HepG2 (cell line): ENCODE data around the gene GABRR3. TPM values are rescaled to one million over a fixed set of nuclear protein-coding genes. Genes with fewer than 3 reads are reported as not detected.

Experiments
- ATAC-seq: fragments of 200-7000 bp; cut with Tn5 transposase; 3 replicates; pipeline ENCODE4 v1.9.1; 2020; ENCODE audit warnings: mild to moderate bottlenecking, moderate library complexity
- BruUV-seq: library from RNA; stranded (reverse); fragments of 400-500 nt; replicated peaks from 2 replicates; lab custom pipeline; 2021; lab: Mats Ljungman, UMichigan
- CTCF ChIA-PET: fragments of 300-600 bp; formaldehyde crosslinking; extraction: SDS; loops from one replicate; lab custom pipeline; 2021; ENCODE audit warnings: low total read pairs, inconsistent platforms, low intra/inter-chr PET ratio; lab: Yijun Ruan, JAX
- POLR2A ChIA-PET: fragments of 350-600 bp; sonication (Branson Sonifier 250); formaldehyde crosslinking; loops from one replicate; lab custom pipeline; 2020; ENCODE audit warnings: antibody characterized with exemption, inconsistent platforms; lab: Yijun Ruan, JAX
- DNase-seq: peaks from one replicate; pipeline ENCODE4 v3.0.0-alpha.2; 2015; ENCODE audit warnings: low spot score
- FAIRE-seq: peaks from 3 replicates; lab custom pipeline; 2011; peaks lifted over from hg19 to GRCh38; lab: Jason Lieb, UNC
- H2AFZ ChIP-seq: one replicate; pipeline ENCODE4 v1.6.1; 2011; ENCODE audit warnings: low read length, inconsistent platforms
- H3K27ac ChIP-seq: fragments of 300-600 bp; 3 replicates; pipeline ENCODE4 v1.8.0; 2011; ENCODE audit warnings: mixed run types, mild to moderate bottlenecking, mixed read lengths, low read length, inconsistent platforms; ENCODE audit not compliant: insufficient read depth; ENCODE audit errors: extremely low read length
- H3K27me3 ChIP-seq, 2 experiments: fragments of 200-600 bp in 1 of 2; 2 replicates in 1 of 2; 3 replicates in 1 of 2; pipeline versions ENCODE4 v1.6.0 to v1.8.0; 2011; ENCODE audit warnings: low read length in 2 of 2, mild to moderate bottlenecking in 2 of 2, moderate library complexity in 2 of 2, inconsistent platforms in 1 of 2; ENCODE audit not compliant: insufficient read depth in 2 of 2, control insufficient read depth in 1 of 2
- H3K36me3 ChIP-seq, 2 experiments: fragments of 200-600 bp in 1 of 2; replicated peaks in 1 of 2; 2 replicates in 1 of 2; 3 replicates in 1 of 2; pipeline versions ENCODE4 v1.5.1 to v1.8.0; 2011; ENCODE audit warnings: low read length in 2 of 2, inconsistent platforms in 1 of 2; ENCODE audit not compliant: insufficient read depth in 2 of 2, control insufficient read depth in 1 of 2
- H3K4me1 ChIP-seq: 2 replicates; pipeline ENCODE4 v1.5.1; 2012; ENCODE audit warnings: low read length, inconsistent platforms; ENCODE audit not compliant: insufficient read depth
- H3K4me2 ChIP-seq: 2 replicates; pipeline ENCODE4 v1.6.0; 2011; ENCODE audit warnings: low read depth, low read length, inconsistent platforms
- H3K4me3 ChIP-seq, 3 experiments: fragments of 200-600 bp in 1 of 3; sonication (generic), shearing (Covaris generic) in 1 of 3; replicated peaks in 1 of 3; 2 replicates each; pipeline ENCODE4 v1.5.1; 2011 to 2016; ENCODE audit warnings: low read length in 3 of 3, inconsistent platforms in 2 of 3, low read depth in 2 of 3, mild to moderate bottlenecking in 2 of 3, control low read depth in 1 of 3, mixed read lengths in 1 of 3; ENCODE audit not compliant: insufficient read depth in 1 of 3
- H3K79me2 ChIP-seq: one replicate; pipeline ENCODE4 v1.6.1; 2011; ENCODE audit warnings: low read length, inconsistent platforms; ENCODE audit not compliant: insufficient read depth
- H3K9ac ChIP-seq: 2 replicates; pipeline ENCODE4 v1.6.0; 2011; ENCODE audit warnings: mild to moderate bottlenecking, low read depth, low read length, inconsistent platforms; ENCODE audit not compliant: insufficient read depth
- H3K9me3 ChIP-seq: 2 replicates; pipeline ENCODE4 v1.5.1; 2012; ENCODE audit warnings: mild to moderate bottlenecking, low read length
- H4K20me1 ChIP-seq: 2 replicates; pipeline ENCODE4 v1.6.0; 2011; ENCODE audit warnings: inconsistent platforms, mild to moderate bottlenecking, low read length, moderate library complexity; ENCODE audit not compliant: insufficient read depth
- CEBPB ChIP-seq: IDR thresholded peaks from 2 replicates; pipeline ENCODE4 v1.6.1; 2011; ENCODE audit warnings: low read depth, low read length, improper control_type of control experiment, borderline replicate concordance
- CEBPG ChIP-seq: IDR thresholded peaks from 2 replicates; pipeline ENCODE4 v1.6.1; 2016
- LCORL ChIP-seq, 2 experiments: fragments of 450-650 bp in 1 of 2; sonication (generic) in 1 of 2; formaldehyde crosslinking in 1 of 2; IDR thresholded peaks; 2 replicates each; pipeline versions ENCODE4 v1.5.0 to v1.6.1; 2017 to 2020; ENCODE audit warnings: antibody characterized with exemption in 1 of 2, missing genetic modification reagents in 1 of 2
- NFYB ChIP-seq: sonication (generic); formaldehyde crosslinking; IDR thresholded peaks from 2 replicates; pipeline ENCODE4 v1.4.0; 2020; ENCODE audit warnings: missing genetic modification reagents
- SPEN ChIP-seq: sonication (generic); formaldehyde crosslinking; IDR thresholded peaks from 2 replicates; pipeline ENCODE4 v1.5.1; 2020; ENCODE audit warnings: low read depth, mild to moderate bottlenecking, missing genetic modification reagents
- ZNF629 ChIP-seq: sonication (generic); formaldehyde crosslinking; conservative IDR thresholded peaks from 2 replicates; pipeline ENCODE4 v1.5.0; 2020; ENCODE audit warnings: missing genetic modification reagents
- ZNF792 ChIP-seq: IDR thresholded peaks from 2 replicates; pipeline ENCODE4 v1.6.1; 2016
- WGBS: methylation state at CpG from one replicate; pipeline ENCODE4 v1.1.6; 2017; ENCODE audit warnings: low lambda C conversion rate; 5-methylcytosine and 5-hydroxymethylcytosine counted together
- in situ Hi-C: cut with HindIII; loops from 2 replicates; pipeline ENCODE4 v1.10.0; 2017; ENCODE audit warnings: low pct_unique_long_range_greater_than_20kb; ENCODE audit not compliant: extremely low pct_ligation_motif_present
- intact Hi-C: fragments of 100-400 bp; cut with micrococcal nuclease; formaldehyde crosslinking; loops from one replicate; pipeline ENCODE4 v1.10.0; 2022; ENCODE audit not compliant: unreplicated experiment
- polyA plus RNA-seq, 8 experiments: library from polyadenylated mRNA; depleted of rRNA in 3 of 8; stranded (reverse) in 7 of 8; unstranded in 1 of 8; fragments of >200 nt; fragmentation: Illumina TruSeq in 4 of 8; extraction: Trizol in 4 of 8; gene quantifications; 2 replicates each; pipeline versions ENCODE4 v1.2.1 to v1.2.3, GENCODE V29; 2011 to 2016; ENCODE audit warnings: low read depth in 4 of 8, missing spikeins in 1 of 8, mixed read lengths in 1 of 8; ENCODE audit not compliant: insufficient read depth in 1 of 8
- total RNA-seq, 5 experiments: library from RNA; depleted of rRNA; stranded (reverse); fragments of >200 nt; fragmentation: Illumina TruSeq; extraction: Trizol; gene quantifications; 2 replicates each; pipeline ENCODE4 v1.2.3, GENCODE V29; 2016; ENCODE audit warnings: low read depth in 1 of 5
- TF ChIP-seq, protein P1 (sequence below): sonication (generic); formaldehyde crosslinking; IDR thresholded peaks from 2 replicates; pipeline ENCODE4 v1.5.0; 2020; ENCODE audit warnings: missing genetic modification reagents
- TF ChIP-seq, protein P2 (sequence below): sonication (generic); formaldehyde crosslinking; IDR thresholded peaks from 2 replicates; pipeline ENCODE4 v1.5.0; 2020; ENCODE audit warnings: mild to moderate bottlenecking, missing genetic modification reagents, moderate library complexity
- TF ChIP-seq, protein P3 (sequence below): sonication (generic); formaldehyde crosslinking; IDR thresholded peaks from 2 replicates; pipeline ENCODE4 v1.4.0; 2020; ENCODE audit warnings: mild to moderate bottlenecking, missing genetic modification reagents
- TF ChIP-seq, protein P4 (sequence below): sonication (generic); formaldehyde crosslinking; IDR thresholded peaks from 2 replicates; pipeline ENCODE4 v1.5.1; 2020; ENCODE audit warnings: missing genetic modification reagents, mild to moderate bottlenecking, borderline replicate concordance

The GABRR3 gene
- total and polyA plus RNA-seq, 2 of the 13 experiments (the other 11 are each of a cell fraction or from before 2014, with no cell fraction given) = 0.42 to 0.83 TPM

DNA sequence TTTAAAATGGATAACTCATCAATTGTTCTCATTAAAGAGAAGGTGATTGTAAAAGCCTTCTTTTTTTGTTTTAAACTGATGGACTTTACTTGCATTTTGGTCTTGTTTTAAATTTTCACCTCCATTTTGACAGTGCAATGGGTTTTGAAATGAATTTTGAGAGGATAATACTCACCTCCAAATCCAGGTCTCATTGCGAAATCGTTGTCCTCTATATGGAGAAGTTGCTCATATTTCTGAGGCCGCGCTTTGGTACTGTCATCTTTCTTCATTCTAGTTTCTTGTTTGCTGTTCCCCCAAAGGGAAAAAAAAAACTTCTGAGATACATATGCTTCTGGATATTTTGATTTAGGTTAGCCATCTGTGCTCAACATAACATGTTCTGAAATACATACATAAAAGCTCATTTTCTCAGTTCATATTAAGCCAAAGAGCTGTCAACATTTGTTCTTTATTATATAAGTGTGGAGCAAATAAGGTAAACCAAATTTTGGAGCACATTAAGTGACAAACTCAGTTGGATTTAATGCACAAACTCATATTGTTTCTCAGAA lies 9.6 kb downstream of the GABRR3 start:
- Histone ChIP-seq H3K9ac (peak overlapping the region; percentile 35), H3K27ac (no peak overlapping the region), H2AFZ (peak overlapping the region; percentile 65), H3K27me3 (no peaks in the 10 kb centered on the region; a peak in 2 of 5 replicates), H3K79me2 (no peaks in the 10 kb centered on the region)
- no peak for FAIRE-seq
- POLR2A ChIA-PET = no interaction called here
- DNase-seq = no peak
- no peak for TF ChIP-seq ZNF792
- TF ChIP-seq, protein P1, sequence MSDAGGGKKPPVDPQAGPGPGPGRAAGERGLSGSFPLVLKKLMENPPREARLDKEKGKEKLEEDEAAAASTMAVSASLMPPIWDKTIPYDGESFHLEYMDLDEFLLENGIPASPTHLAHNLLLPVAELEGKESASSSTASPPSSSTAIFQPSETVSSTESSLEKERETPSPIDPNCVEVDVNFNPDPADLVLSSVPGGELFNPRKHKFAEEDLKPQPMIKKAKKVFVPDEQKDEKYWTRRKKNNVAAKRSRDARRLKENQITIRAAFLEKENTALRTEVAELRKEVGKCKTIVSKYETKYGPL (CRISPR knock-in tag) = no peak
- TF ChIP-seq CEBPG (CRISPR knock-in tag) = 0 out of 2 replicates have a peak, but pooled peaks have one; percentile 26
- TF ChIP-seq, protein P2, sequence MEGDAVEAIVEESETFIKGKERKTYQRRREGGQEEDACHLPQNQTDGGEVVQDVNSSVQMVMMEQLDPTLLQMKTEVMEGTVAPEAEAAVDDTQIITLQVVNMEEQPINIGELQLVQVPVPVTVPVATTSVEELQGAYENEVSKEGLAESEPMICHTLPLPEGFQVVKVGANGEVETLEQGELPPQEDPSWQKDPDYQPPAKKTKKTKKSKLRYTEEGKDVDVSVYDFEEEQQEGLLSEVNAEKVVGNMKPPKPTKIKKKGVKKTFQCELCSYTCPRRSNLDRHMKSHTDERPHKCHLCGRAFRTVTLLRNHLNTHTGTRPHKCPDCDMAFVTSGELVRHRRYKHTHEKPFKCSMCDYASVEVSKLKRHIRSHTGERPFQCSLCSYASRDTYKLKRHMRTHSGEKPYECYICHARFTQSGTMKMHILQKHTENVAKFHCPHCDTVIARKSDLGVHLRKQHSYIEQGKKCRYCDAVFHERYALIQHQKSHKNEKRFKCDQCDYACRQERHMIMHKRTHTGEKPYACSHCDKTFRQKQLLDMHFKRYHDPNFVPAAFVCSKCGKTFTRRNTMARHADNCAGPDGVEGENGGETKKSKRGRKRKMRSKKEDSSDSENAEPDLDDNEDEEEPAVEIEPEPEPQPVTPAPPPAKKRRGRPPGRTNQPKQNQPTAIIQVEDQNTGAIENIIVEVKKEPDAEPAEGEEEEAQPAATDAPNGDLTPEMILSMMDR (CRISPR knock-in tag) = no peak
- TF ChIP-seq, protein P3, sequence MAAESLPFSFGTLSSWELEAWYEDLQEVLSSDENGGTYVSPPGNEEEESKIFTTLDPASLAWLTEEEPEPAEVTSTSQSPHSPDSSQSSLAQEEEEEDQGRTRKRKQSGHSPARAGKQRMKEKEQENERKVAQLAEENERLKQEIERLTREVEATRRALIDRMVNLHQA (CRISPR knock-in tag) = no peak
- no peak for TF ChIP-seq ZNF629 (CRISPR knock-in tag)
- no peak for TF ChIP-seq NFYB (CRISPR knock-in tag)
- no peak for TF ChIP-seq SPEN (CRISPR knock-in tag)
- peak; percentile 88 for TF ChIP-seq CEBPB
- TF ChIP-seq, protein P4, sequence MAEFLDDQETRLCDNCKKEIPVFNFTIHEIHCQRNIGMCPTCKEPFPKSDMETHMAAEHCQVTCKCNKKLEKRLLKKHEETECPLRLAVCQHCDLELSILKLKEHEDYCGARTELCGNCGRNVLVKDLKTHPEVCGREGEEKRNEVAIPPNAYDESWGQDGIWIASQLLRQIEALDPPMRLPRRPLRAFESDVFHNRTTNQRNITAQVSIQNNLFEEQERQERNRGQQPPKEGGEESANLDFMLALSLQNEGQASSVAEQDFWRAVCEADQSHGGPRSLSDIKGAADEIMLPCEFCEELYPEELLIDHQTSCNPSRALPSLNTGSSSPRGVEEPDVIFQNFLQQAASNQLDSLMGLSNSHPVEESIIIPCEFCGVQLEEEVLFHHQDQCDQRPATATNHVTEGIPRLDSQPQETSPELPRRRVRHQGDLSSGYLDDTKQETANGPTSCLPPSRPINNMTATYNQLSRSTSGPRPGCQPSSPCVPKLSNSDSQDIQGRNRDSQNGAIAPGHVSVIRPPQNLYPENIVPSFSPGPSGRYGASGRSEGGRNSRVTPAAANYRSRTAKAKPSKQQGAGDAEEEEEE (CRISPR knock-in tag) = no peak
- TF ChIP-seq LCORL (IDR thresholded peaks at IDR 0.05) = no peak
- TF ChIP-seq LCORL (CRISPR knock-in tag; IDR thresholded peaks at IDR 0.05) = no peak
- TF ChIP-seq, all 625 proteins: peak for 2
- BruUV-seq = no TSS peak
- WGBS = 92% methylated on average over 4 of the region's 4 CpGs
- peak overlapping the region in 2 of 3 experiments; percentile 46 to 47; a peak in 3 of 6 replicates for H3K4me3 ChIP-seq
- peaks cover 17% of the 10 kb centered on the region; the same call in 1 of the 2 replicates for H3K4me1 ChIP-seq
- no peaks in the 10 kb centered on the region for H3K9me3 ChIP-seq
- intact Hi-C loops = no loop called here
- H3K36me3 ChIP-seq = no peaks in the 10 kb centered on the region
- peak overlapping the region; percentile 64 for H3K4me2 ChIP-seq
- CTCF ChIA-PET = interaction anchor here (5.1 kb wide), 1 partner anchor 233 kb away, joined by 64 read pairs; no protein-coding TSS in a partner anchor
- in situ Hi-C loops = loop anchor here (25.0 kb wide), 1 partner anchor 537 kb away; no protein-coding TSS in a partner anchor
- no peak for ATAC-seq
- H4K20me1 ChIP-seq = no peaks in the 10 kb centered on the region
